Osteocyte (in vitro differentiated cells): Measurements from ENCODE around the gene NUTM2E. TPM values are rescaled to one million over a fixed set of nuclear protein-coding genes. Genes with fewer than 3 reads are reported as not detected.
"Not testable (repeated sequence)": the region's sequence is repeated elsewhere in the genome, so short reads cannot be mapped to it uniquely, and the experiment has no call there.

Experiments
- DNase-seq: peaks from one replicate; pipeline ENCODE4 v3.0.0; 2021; ENCODE audit warnings: mixed read lengths; ENCODE audit not compliant: unreplicated experiment; ENCODE audit errors: extremely low spot score
- H3K27ac Mint-ChIP-seq: one replicate; pipeline ENCODE4 v1.8.0; 2021; ENCODE audit warnings: mild to moderate bottlenecking, mixed read lengths; ENCODE audit not compliant: unreplicated experiment
- H3K27me3 Mint-ChIP-seq: one replicate; pipeline ENCODE4 v1.8.0; 2021; ENCODE audit warnings: mixed read lengths; ENCODE audit not compliant: unreplicated experiment
- H3K36me3 Mint-ChIP-seq: one replicate; pipeline ENCODE4 v1.8.0; 2021; ENCODE audit warnings: mixed read lengths; ENCODE audit not compliant: unreplicated experiment
- H3K4me1 Mint-ChIP-seq: one replicate; pipeline ENCODE4 v1.8.0; 2021; ENCODE audit warnings: mixed read lengths; ENCODE audit not compliant: unreplicated experiment
- H3K4me3 Mint-ChIP-seq: one replicate; pipeline ENCODE4 v1.8.0; 2021; ENCODE audit warnings: mild to moderate bottlenecking, moderate library complexity, mixed read lengths; ENCODE audit not compliant: unreplicated experiment
- H3K9me3 Mint-ChIP-seq: one replicate; pipeline ENCODE4 v1.8.0; 2021; ENCODE audit warnings: mixed read lengths; ENCODE audit not compliant: unreplicated experiment
- long read RNA-seq: library from polyadenylated mRNA; unstranded; transcript quantifications from one replicate; pipeline ENCODE4 v2.0.0, GENCODE V29; 2021
- total RNA-seq: library from RNA; stranded (reverse); gene quantifications from 2 replicates; pipeline ENCODE4 v1.2.1, GENCODE V29; 2021
- TF ChIP-seq, protein P1 (sequence below): fragments of 200-600 bp; sonication (generic); IDR thresholded peaks from 2 replicates; pipeline ENCODE4 v1.5.0; 2021; ENCODE audit warnings: antibody characterized with exemption, mild to moderate bottlenecking, moderate library complexity

Gene NUTM2E, protein sequence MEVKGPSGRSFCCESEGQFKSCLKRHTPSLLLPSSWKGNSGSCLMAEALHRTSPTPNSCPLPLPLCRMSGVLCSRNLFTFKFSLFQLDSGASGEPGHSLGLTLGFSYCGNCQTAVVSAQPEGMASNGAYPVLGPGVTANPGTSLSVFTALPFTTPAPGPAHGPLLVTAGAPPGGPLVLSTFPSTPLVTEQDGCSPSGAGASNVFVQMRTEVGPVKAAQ (N-terminal part only)
- total RNA-seq = 0.76 and 0.89 TPM in 2 replicates
- long read RNA-seq = 0 reads

DNA sequence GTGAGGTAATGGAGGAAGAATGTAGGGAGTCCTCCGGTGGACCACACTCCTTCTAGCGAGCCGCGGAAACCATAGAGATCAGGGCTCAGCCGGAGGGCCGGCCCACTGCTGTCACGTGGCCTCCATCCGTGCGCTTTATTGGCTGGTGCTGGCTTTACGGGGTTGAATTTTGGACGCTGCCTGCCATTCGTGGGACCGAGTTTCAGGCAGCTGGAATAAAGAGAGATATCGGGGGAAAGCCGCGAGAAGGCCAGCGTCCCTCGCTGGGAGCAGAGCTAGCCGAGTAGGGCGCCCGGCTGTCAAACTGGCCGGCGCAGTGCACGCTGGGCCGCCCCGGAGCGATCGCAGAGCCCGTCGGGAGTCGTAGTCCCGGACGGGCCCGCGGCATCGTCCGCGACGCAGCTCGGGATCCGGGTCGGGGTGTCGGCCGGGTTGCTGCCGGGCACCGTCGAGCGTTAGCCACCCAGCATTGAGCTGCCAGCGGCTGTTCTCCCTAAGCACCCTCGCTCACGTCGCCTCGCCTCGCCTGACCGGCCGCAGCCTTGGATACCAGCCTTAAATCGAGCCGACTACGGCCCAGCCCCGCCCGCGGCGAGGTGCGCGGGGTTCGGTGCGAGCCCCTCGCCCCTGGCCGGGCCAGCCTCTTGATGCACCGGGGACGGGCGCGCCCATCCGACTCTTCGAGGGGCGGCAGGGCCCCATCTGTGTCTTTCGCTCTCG lies at the start of gene NUTM2E:
Gene NUTM2E, plus strand, starts transcription at position 244 of the 720 bp plus-strand sequence. CDS start 15,002 bp downstream, outside the sequence.
- peak within 1 kb of the TSS; percentile 91 for H3K4me3 Mint-ChIP-seq
- peak; percentile 91 for DNase-seq
- not testable (repeated sequence) for H3K36me3 Mint-ChIP-seq, H3K9me3 Mint-ChIP-seq, H3K27me3 Mint-ChIP-seq
- H3K27ac Mint-ChIP-seq = peak within 1 kb of the TSS; percentile 94
- H3K4me1 Mint-ChIP-seq = peaks cover 27% of the 10 kb centered on the region

DNA sequence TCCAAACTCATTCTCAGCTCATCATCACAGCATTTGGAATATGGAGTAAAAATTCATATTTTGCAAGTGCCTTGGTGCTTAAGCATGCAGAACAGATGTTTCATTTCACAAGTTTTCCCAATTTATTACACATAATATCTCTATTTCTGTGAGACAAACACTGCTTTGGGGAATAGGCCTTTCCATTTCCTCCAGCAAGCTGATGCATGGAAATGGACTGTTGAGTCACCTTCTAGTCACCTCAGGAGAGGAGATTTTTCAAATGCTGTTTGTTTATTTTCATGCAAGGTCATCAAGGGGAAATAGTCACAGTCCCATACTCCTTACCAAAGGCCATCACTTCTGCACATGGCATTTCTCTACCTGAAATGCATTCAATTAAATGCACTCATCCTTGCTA lies 48.5 kb upstream of the NUTM2E start:
- H3K27me3 Mint-ChIP-seq, DNase-seq, H3K9me3 Mint-ChIP-seq, H3K4me1 Mint-ChIP-seq, H3K4me3 Mint-ChIP-seq, H3K36me3 Mint-ChIP-seq, H3K27ac Mint-ChIP-seq: not testable (repeated sequence)

DNA sequence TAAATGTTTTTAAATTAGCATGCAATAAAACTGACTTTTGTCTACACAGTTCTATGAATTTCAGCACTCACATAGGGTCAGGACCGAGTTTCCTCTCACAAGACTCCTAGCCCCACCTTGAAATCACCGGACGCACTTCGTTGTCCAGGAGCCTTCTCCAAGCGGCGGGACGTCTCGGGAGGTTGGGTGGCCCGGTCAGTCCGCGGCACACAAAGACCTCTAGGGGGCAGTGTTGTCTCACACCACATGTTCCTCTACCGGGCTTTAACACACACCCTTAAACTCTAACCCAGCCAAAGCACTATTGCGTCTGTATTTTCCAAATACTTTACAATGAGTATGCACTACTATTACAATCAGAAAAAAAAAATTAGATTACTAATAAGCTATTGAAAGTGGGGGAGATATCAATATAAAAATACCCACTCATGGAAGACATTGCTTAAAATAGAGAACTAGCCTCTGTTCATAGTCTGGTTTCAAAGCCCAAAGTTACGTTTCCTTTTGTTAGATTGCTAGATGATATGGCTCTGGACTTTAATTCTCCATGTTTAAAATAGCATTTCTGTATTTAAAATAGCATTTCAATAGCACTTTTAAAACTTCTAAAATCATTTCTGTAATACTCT lies 47.1 kb upstream of the NUTM2E start:
- H3K4me3 Mint-ChIP-seq, H3K4me1 Mint-ChIP-seq, H3K9me3 Mint-ChIP-seq, H3K27ac Mint-ChIP-seq, H3K36me3 Mint-ChIP-seq, H3K27me3 Mint-ChIP-seq: not testable (repeated sequence)
- TF ChIP-seq, protein P1, sequence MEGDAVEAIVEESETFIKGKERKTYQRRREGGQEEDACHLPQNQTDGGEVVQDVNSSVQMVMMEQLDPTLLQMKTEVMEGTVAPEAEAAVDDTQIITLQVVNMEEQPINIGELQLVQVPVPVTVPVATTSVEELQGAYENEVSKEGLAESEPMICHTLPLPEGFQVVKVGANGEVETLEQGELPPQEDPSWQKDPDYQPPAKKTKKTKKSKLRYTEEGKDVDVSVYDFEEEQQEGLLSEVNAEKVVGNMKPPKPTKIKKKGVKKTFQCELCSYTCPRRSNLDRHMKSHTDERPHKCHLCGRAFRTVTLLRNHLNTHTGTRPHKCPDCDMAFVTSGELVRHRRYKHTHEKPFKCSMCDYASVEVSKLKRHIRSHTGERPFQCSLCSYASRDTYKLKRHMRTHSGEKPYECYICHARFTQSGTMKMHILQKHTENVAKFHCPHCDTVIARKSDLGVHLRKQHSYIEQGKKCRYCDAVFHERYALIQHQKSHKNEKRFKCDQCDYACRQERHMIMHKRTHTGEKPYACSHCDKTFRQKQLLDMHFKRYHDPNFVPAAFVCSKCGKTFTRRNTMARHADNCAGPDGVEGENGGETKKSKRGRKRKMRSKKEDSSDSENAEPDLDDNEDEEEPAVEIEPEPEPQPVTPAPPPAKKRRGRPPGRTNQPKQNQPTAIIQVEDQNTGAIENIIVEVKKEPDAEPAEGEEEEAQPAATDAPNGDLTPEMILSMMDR = peak; percentile 68
- DNase-seq = peak; percentile 84

DNA sequence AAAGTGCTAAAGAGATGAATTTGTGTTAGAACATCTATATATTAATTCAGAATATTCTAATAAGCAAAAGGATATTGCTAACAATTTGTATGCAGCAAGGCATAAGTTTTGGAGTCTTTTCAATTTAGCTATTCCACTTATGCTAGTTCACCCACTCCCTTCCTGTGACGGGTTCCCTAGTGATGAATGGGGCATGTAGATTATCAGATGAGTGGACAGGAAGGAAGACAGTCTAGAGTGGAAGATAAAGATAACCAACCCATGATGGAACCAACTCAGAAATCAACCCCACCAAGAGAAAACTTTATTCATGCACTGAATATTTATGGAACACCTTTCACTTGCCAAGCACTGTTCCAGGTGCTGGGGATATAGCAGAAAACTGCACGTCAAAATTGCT lies 46.5 kb upstream of the NUTM2E start:
- H3K4me3 Mint-ChIP-seq, H3K27me3 Mint-ChIP-seq, H3K9me3 Mint-ChIP-seq, H3K4me1 Mint-ChIP-seq, H3K27ac Mint-ChIP-seq, H3K36me3 Mint-ChIP-seq, DNase-seq: not testable (repeated sequence)

DNA sequence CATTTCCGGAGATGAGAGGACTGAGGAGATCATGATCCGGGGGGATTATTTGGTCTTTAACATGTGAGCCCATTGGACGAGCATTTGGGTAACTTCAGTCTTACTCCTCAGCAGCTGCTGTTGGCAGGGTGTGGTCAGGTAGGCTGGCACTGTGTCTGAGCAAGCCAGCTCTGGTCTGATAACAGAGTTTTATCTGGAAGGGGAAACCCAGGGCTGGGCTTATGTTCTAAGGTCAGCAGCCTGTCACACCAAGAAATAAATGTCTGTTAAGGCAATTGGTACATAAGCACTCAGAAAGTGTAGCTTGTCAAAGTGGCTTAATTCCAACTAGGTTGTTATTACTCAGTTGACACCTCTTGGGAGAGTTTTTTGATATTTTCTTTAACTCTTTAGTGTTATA lies 45.0 kb upstream of the NUTM2E start:
- not testable (repeated sequence) for DNase-seq, H3K27me3 Mint-ChIP-seq, H3K27ac Mint-ChIP-seq, H3K9me3 Mint-ChIP-seq, H3K4me3 Mint-ChIP-seq, H3K36me3 Mint-ChIP-seq, H3K4me1 Mint-ChIP-seq

DNA sequence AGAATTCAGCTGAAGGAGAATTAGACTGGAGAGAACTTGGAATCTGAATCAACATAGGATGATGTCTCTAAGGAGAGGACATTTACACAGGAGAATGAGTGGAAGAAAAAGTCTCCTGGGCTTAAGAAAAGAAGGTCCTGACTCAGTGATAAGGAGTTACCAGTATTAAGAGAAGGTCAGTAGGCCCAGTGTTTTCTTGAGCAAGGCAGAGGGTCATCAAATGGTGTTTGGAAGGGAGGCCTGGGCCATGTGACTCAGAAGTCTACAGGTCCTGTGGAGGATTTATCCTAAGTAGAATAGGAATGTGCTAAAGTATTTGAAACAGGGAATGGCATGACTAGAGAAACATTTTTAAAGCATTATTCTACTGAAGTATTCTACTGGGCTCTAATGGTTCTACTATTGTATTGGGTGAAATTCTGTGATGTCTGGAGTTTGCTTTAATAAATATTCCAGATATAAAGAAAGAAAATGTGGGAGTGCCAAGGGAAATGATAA lies 39.0 kb upstream of the NUTM2E start:
- not testable (repeated sequence) for H3K4me3 Mint-ChIP-seq, H3K36me3 Mint-ChIP-seq, H3K9me3 Mint-ChIP-seq, DNase-seq, H3K27me3 Mint-ChIP-seq, H3K4me1 Mint-ChIP-seq, H3K27ac Mint-ChIP-seq

DNA sequence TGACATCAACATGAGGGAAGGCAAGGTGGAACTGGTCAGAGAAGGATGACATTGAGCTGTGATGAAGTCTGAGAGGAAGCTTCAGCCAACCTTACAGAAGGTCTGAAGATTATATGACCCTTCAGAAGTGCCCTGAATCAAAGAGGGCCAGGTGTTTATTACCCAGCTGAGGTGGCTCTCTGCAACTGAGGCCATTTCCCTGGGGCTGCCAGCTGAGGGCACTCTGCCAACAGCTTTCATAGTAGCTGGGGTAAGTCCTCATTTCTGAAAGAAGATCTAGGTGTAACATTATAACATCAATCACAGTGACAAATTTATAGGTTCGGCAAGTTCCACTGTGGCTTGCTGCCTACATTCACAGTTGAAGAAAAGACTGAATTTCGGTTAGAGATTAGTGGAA lies 37.2 kb upstream of the NUTM2E start:
- not testable (repeated sequence) for H3K9me3 Mint-ChIP-seq, H3K4me1 Mint-ChIP-seq, H3K27ac Mint-ChIP-seq

DNA sequence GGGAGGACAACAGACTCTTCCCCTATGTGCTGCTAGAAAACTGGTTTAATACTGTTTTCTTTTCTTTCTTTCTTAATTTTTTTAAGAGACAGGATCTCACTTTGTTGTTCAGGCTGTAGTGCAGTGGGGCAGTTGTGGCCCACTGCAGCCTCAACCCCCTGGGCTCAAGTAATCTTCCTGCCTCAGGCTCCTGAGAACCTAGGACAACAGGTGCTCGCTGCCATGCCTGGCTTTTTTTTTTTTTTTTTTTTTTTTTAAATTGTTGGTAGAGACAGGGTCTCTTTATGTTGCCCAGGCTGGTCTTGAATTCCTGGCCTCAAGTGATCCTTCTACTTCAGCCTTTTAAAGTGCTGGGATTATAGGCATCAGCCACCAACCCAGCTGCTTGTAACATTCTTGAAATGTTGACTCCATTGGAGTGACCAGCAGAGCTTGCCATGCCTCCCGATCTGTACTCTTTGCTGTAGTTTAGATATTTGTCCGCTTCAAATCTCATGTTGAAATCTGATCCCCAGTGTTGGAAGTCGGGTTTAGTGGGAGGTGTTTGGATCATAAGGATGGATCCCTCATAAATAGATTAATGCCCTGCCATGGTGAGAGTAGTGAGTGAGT lies 34.5 kb upstream of the NUTM2E start:
- H3K9me3 Mint-ChIP-seq, H3K4me1 Mint-ChIP-seq, DNase-seq, H3K27me3 Mint-ChIP-seq, H3K27ac Mint-ChIP-seq, H3K4me3 Mint-ChIP-seq, H3K36me3 Mint-ChIP-seq: not testable (repeated sequence)

More for the DNA sequence above, 37.2 kb upstream of the NUTM2E start:
- H3K36me3 Mint-ChIP-seq, DNase-seq, H3K4me3 Mint-ChIP-seq, H3K27me3 Mint-ChIP-seq: not testable (repeated sequence)

DNA sequence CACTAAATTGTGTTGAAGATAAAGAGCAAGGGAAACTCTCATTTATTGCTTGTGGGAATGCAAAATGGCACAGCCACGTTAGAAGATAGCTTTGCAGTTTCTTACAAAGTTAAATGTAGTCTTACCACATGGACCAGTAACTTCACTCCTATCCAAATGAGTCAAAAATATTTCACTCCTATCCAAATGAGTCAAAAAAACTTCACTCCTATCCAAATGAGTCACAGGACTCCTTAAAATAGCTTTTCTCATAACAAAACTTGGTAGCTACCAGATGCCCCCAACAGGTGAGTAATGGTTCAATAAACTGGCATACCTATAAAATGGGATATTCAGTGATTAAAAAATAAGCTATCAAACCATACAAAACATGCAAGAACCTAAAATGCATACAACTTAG lies 27.2 kb upstream of the NUTM2E start:
- H3K4me1 Mint-ChIP-seq, H3K36me3 Mint-ChIP-seq, H3K9me3 Mint-ChIP-seq, H3K4me3 Mint-ChIP-seq, H3K27ac Mint-ChIP-seq, H3K27me3 Mint-ChIP-seq, DNase-seq: not testable (repeated sequence)

DNA sequence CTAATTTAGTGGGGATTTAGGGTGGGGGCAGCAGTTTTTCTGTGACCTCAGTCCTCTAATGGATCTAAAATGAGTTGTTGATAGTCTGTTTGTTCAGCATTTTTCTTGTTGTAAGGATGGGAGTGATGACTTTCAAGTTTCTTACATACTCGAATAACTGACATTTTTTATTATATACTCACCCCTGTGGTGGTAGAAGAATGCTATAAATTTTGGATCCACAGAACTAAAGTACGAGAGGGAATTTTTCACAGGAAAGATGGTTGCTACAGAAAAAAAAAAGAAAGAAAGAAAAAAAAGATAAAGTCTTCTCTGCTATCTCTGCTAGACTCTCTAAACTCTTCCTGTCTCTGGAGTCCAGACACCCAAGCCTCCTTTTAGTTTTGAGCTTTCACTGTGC lies 20.7 kb upstream of the NUTM2E start:
- H3K27me3 Mint-ChIP-seq, H3K4me3 Mint-ChIP-seq, DNase-seq, H3K36me3 Mint-ChIP-seq, H3K9me3 Mint-ChIP-seq: not testable (repeated sequence)
- peak overlapping the region; percentile 68 for H3K27ac Mint-ChIP-seq
- H3K4me1 Mint-ChIP-seq = peaks cover 15% of the 10 kb centered on the region

DNA sequence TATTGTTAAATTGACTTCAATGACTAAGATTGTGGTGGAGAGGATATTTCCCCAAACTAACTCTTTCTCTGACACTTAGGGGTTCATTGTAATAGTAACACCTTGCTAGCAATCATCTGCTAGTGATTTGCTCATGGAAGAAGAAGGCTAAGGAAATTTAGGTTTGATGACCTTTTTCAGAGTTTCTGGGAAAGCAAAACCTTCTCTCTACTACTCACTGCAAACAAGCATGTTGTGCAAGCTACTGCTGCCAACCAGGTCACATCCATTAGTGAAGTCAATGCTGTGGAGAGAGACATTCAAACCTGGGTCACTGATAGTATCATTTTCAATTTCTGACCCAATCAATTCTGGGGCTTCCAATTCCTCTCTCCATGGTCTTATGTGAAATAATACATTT lies 14.6 kb upstream of the NUTM2E start:
- H3K9me3 Mint-ChIP-seq, H3K27ac Mint-ChIP-seq, H3K4me1 Mint-ChIP-seq, H3K4me3 Mint-ChIP-seq, DNase-seq, H3K27me3 Mint-ChIP-seq, H3K36me3 Mint-ChIP-seq: not testable (repeated sequence)
